ENCODE results near the gene SLC66A1. TPM values are rescaled to one million over a fixed set of nuclear protein-coding genes. Genes with fewer than 3 reads are reported as not detected.
"Not testable (repeated sequence)": the region's sequence is repeated elsewhere in the genome, so short reads cannot be mapped to it uniquely, and the experiment has no call there.

SLC66A1 gene
- total RNA-seq (2022): 22.0 and 24.0 TPM in 2 replicates
- Bru-seq, nascent RNA: percentile 62 among the genes with signal in this experiment
- percentile 61 among the genes with signal in this experiment for BruChase-seq, experiment 1, labeled RNA remaining after a 2-hour chase
- BruChase-seq, experiment 2, labeled RNA remaining after a 6-hour chase: percentile 64 among the genes with signal in this experiment
- long read RNA-seq, transcript PQLC2-202 (9 exons, 1,805 nt): major isoform, 28 of 51 reads
- long read RNA-seq, transcript PQLC2-201 (8 exons, 2,153 nt): minor isoform, 12 of 51 reads
- long read RNA-seq, partial matches to known transcripts: 4 of 51 reads
- long read RNA-seq, other reads (novel, unspliced or antisense): 3 of 51 reads

- no TSS peak for BruUV-seq (replicated peaks)
- Mint-ChIP-seq H3K9me3 (ENCODE audit: unreplicated experiment) (no peaks in the 10 kb centered on the region), H3K27me3 (ENCODE audit: insufficient read depth, unreplicated experiment) (no peaks in the 10 kb centered on the region), H3K36me3 (ENCODE audit: insufficient read depth, unreplicated experiment) (peaks cover 19% of the 10 kb centered on the region), H3K27ac (ENCODE audit: unreplicated experiment) (peak within 1 kb of the TSS; percentile 39), H3K4me3 (ENCODE audit: unreplicated experiment) (peak within 1 kb of the TSS; percentile 84), H3K4me1 (ENCODE audit: low read depth, unreplicated experiment) (peaks cover 15% of the 10 kb centered on the region)
- Histone ChIP-seq H3K36me3 (ENCODE audit: control insufficient read depth, insufficient read depth, low read length) (peaks cover 1% of the 10 kb centered on the region; the same call in 1 of the 2 replicates), H3K4me3 (ENCODE audit: low read depth, low read length) (peak within 1 kb of the TSS; percentile 93), H3K4me1 (no peaks in the 10 kb centered on the region), H3K9me3 (no peaks in the 10 kb centered on the region), H3K27me3 (replicated peaks; ENCODE audit: control insufficient read depth, insufficient read depth, low read length) (no peaks in the 10 kb centered on the region)
- peak; percentile 82 to 95 for DNase-seq
- CTCF ChIA-PET: no interaction called here
- intact Hi-C loops (cut with micrococcal nuclease; ENCODE audit: unreplicated experiment): loop anchor here (10.0 kb wide), 1 partner anchor 57 kb away; the partner anchor contains the start of genes EMC1 and MRTO4
- TF ChIP-seq CTCF (IDR thresholded peaks at IDR 0.05; ENCODE audit: insufficient read depth in 1 of 2, low read depth in 1 of 2, low read length in 1 of 2, severe bottlenecking in 1 of 2, unreplicated experiment in 1 of 2): no peak
- POLR2A ChIA-PET: interaction anchor here (0.6 kb wide), 1 partner anchor 104 kb away, joined by 5 read pairs; no protein-coding TSS in a partner anchor
Observed at GRCh38 chr1:19311931-19312781, at the start of gene SLC66A1, which contains the start of gene AKR7A2. SLC66A1 (plus strand) TSS chr1:19312326; CDS start chr1:19317678, 5,352 bp downstream. AKR7A2 (minus strand) TSS chr1:19312144; CDS start chr1:19312124, 20 bp downstream.

- Histone ChIP-seq H3K27me3 (replicated peaks; ENCODE audit: control insufficient read depth, insufficient read depth, low read length) (no peaks in the 10 kb centered on the region), H3K4me1 (no peaks in the 10 kb centered on the region), H3K4me3 (ENCODE audit: low read depth, low read length) (no peak overlapping the region), H3K9me3 (no peaks in the 10 kb centered on the region), H3K36me3 (ENCODE audit: control insufficient read depth, insufficient read depth, low read length) (no peaks in the 10 kb centered on the region; the same call in 1 of the 2 replicates)
- DNase-seq: no peak
- Mint-ChIP-seq H3K27me3 (ENCODE audit: insufficient read depth, unreplicated experiment) (no peaks in the 10 kb centered on the region), H3K4me1 (ENCODE audit: low read depth, unreplicated experiment) (no peaks in the 10 kb centered on the region), H3K27ac (ENCODE audit: unreplicated experiment) (no peak overlapping the region), H3K36me3 (ENCODE audit: insufficient read depth, unreplicated experiment) (peaks cover 35% of the 10 kb centered on the region), H3K9me3 (ENCODE audit: unreplicated experiment) (no peaks in the 10 kb centered on the region), H3K4me3 (ENCODE audit: unreplicated experiment) (no peak overlapping the region)
- no TSS peak for BruUV-seq (replicated peaks)
- ChIA-PET POLR2A (no interaction called here), CTCF (no interaction called here)
- intact Hi-C loops (cut with micrococcal nuclease; ENCODE audit: unreplicated experiment): no loop called here
- no peak for TF ChIP-seq CTCF (IDR thresholded peaks at IDR 0.05; ENCODE audit: insufficient read depth in 1 of 2, low read depth in 1 of 2, low read length in 1 of 2, severe bottlenecking in 1 of 2, unreplicated experiment in 1 of 2)
Observed at GRCh38 chr1:19262744-19263143, 49.4 kb upstream of the SLC66A1 start.

- Mint-ChIP-seq H3K4me3 (ENCODE audit: unreplicated experiment) (no peak overlapping the region), H3K4me1 (ENCODE audit: low read depth, unreplicated experiment) (no peaks in the 10 kb centered on the region), H3K9me3 (ENCODE audit: unreplicated experiment) (no peaks in the 10 kb centered on the region), H3K36me3 (ENCODE audit: insufficient read depth, unreplicated experiment) (no peaks in the 10 kb centered on the region), H3K27me3 (ENCODE audit: insufficient read depth, unreplicated experiment) (no peaks in the 10 kb centered on the region), H3K27ac (ENCODE audit: unreplicated experiment) (no peak overlapping the region)
- Histone ChIP-seq H3K4me1 (no peaks in the 10 kb centered on the region), H3K36me3 (ENCODE audit: control insufficient read depth, insufficient read depth, low read length) (no peaks in the 10 kb centered on the region), H3K9me3 (no peaks in the 10 kb centered on the region), H3K27me3 (replicated peaks; ENCODE audit: control insufficient read depth, insufficient read depth, low read length) (no peaks in the 10 kb centered on the region), H3K4me3 (ENCODE audit: low read depth, low read length) (no peak overlapping the region)
- ChIA-PET CTCF (interaction anchor here (0.6 to 0.7 kb wide), 2 partner anchors 26 to 446 kb away, joined by 4 read pairs; no protein-coding TSS in a partner anchor), POLR2A (no interaction called here)
- intact Hi-C loops (cut with micrococcal nuclease; ENCODE audit: unreplicated experiment): no loop called here
- no TSS peak for BruUV-seq (replicated peaks)
- no peak for DNase-seq
- TF ChIP-seq CTCF (IDR thresholded peaks at IDR 0.05; ENCODE audit: insufficient read depth in 1 of 2, low read depth in 1 of 2, low read length in 1 of 2, severe bottlenecking in 1 of 2, unreplicated experiment in 1 of 2): no peak
Observed at GRCh38 chr1:19268445-19268844, 43.7 kb upstream of the SLC66A1 start.

- H3K4me3 ChIP-seq (ENCODE audit: low read depth, low read length); H3K4me3 Mint-ChIP-seq (ENCODE audit: unreplicated experiment); intact Hi-C loops (cut with micrococcal nuclease; ENCODE audit: unreplicated experiment); H3K27me3 ChIP-seq (replicated peaks; ENCODE audit: control insufficient read depth, insufficient read depth, low read length); H3K27ac Mint-ChIP-seq (ENCODE audit: unreplicated experiment); DNase-seq; H3K36me3 ChIP-seq (ENCODE audit: control insufficient read depth, insufficient read depth, low read length); H3K9me3 Mint-ChIP-seq (ENCODE audit: unreplicated experiment); H3K4me1 Mint-ChIP-seq (ENCODE audit: low read depth, unreplicated experiment); BruUV-seq (replicated peaks); H3K9me3 ChIP-seq; CTCF ChIA-PET; H3K4me1 ChIP-seq; H3K27me3 Mint-ChIP-seq (ENCODE audit: insufficient read depth, unreplicated experiment); H3K36me3 Mint-ChIP-seq (ENCODE audit: insufficient read depth, unreplicated experiment); POLR2A ChIA-PET: not testable (repeated sequence)
Observed at GRCh38 chr1:19269427-19270342, 42.4 kb upstream of the SLC66A1 start.
